ENCODE results near the gene ADCY2.

ADCY2 gene

DNA sequence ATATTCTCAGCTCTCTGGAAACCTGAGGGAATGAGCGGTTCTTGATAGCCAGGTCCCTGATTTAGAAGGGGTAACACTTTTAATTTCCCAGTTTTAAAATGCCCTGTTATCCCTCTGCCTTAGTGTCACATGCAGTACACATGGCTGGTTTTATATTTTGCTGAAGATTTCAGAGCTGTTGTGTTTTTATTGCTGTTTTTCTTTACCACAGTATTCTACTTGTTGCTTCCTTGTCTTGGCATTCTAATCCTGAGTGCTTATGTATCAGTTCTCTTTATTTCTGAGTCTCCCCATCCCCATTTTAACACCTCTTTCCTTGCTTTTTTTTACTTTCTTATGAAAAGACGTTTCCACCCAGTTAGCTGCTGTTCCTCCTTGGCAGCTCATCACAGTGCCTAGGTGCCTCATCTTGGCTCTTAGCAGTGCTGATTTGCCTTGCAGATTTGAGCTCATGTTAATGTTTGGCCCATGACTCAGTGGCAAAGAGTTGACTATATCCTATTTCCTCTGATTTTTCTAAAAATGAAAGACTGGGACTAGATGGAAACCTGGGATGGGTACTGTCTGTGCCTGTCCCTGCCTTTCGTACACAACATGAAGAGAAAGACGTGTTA lies 476.7 kb downstream of the ADCY2 start:
- Histone ChIP-seq H4K20me1 (ENCODE audit: insufficient read depth, low read length) (peaks cover 58% of the 10 kb centered on the region), H3K4me2 (ENCODE audit: low read length) (peak overlapping the region; percentile 88), H3K4me1 (ENCODE audit: low read length) (peaks cover 61% of the 10 kb centered on the region), H3K9me3 (ENCODE audit: insufficient read depth, low read length) (no peaks in the 10 kb centered on the region), H3K36me3 (replicated peaks; ENCODE audit: low read depth, low read length) (peaks cover 42% of the 10 kb centered on the region), H3K27ac (ENCODE audit: low read length) (peak overlapping the region; percentile 35), H3K27me3 (ENCODE audit: low read depth, low read length) (no peaks in the 10 kb centered on the region), H3K79me2 (ENCODE audit: low read length) (peaks cover 85% of the 10 kb centered on the region), H2AFZ (ENCODE audit: low read depth, low read length) (no peak overlapping the region), H3K4me3 (ENCODE audit: low read length) (peak overlapping the region; percentile 34), H3K9ac (ENCODE audit: low read length) (no peak overlapping the region; the same call in 1 of the 2 replicates)
- TF ChIP-seq, protein P1, sequence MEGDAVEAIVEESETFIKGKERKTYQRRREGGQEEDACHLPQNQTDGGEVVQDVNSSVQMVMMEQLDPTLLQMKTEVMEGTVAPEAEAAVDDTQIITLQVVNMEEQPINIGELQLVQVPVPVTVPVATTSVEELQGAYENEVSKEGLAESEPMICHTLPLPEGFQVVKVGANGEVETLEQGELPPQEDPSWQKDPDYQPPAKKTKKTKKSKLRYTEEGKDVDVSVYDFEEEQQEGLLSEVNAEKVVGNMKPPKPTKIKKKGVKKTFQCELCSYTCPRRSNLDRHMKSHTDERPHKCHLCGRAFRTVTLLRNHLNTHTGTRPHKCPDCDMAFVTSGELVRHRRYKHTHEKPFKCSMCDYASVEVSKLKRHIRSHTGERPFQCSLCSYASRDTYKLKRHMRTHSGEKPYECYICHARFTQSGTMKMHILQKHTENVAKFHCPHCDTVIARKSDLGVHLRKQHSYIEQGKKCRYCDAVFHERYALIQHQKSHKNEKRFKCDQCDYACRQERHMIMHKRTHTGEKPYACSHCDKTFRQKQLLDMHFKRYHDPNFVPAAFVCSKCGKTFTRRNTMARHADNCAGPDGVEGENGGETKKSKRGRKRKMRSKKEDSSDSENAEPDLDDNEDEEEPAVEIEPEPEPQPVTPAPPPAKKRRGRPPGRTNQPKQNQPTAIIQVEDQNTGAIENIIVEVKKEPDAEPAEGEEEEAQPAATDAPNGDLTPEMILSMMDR (IDR thresholded peaks at IDR 0.05; ENCODE audit: low read depth, low read length): no peak
- TF ChIP-seq EZH2phosphoT487 (IDR thresholded peaks at IDR 0.05; ENCODE audit: low read depth): no peak

DNA sequence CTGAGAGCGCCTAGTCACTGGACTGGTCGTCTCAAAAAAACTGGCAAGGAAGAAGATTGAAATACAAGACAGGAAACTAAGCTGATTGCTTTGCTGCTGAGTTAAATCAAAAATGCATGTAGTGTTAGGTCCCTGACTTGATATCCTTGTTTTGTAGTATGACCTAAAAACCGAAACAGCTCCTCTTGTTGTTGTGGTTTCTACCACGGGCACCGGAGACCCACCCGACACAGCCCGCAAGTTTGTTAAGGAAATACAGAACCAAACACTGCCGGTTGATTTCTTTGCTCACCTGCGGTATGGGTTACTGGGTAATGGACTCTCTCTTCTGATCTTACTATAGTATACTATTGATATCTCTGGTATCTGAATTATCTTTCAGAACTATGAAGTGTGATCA lies 477.3 kb downstream of the ADCY2 start:
- H3K27me3 ChIP-seq (ENCODE audit: low read depth, low read length): no peaks in the 10 kb centered on the region
- peaks cover 64% of the 10 kb centered on the region for H4K20me1 ChIP-seq (ENCODE audit: insufficient read depth, low read length)
- no peaks in the 10 kb centered on the region for H3K9me3 ChIP-seq (ENCODE audit: insufficient read depth, low read length)
- H2AFZ ChIP-seq (ENCODE audit: low read depth, low read length): no peak overlapping the region
- peaks cover 64% of the 10 kb centered on the region for H3K4me1 ChIP-seq (ENCODE audit: low read length)
- TF ChIP-seq EZH2phosphoT487 (IDR thresholded peaks at IDR 0.05; ENCODE audit: low read depth): no peak
- TF ChIP-seq, protein P1 (IDR thresholded peaks at IDR 0.05; ENCODE audit: low read depth, low read length): no peak
- peak overlapping the region; percentile 34 for H3K4me3 ChIP-seq (ENCODE audit: low read length)
- H3K27ac ChIP-seq (ENCODE audit: low read length): peak overlapping the region; percentile 35
- peak overlapping the region; percentile 88 for H3K4me2 ChIP-seq (ENCODE audit: low read length)
- H3K79me2 ChIP-seq (ENCODE audit: low read length): peaks cover 82% of the 10 kb centered on the region
- H3K9ac ChIP-seq (ENCODE audit: low read length): no peak overlapping the region
- H3K36me3 ChIP-seq (replicated peaks; ENCODE audit: low read depth, low read length): peaks cover 48% of the 10 kb centered on the region

DNA sequence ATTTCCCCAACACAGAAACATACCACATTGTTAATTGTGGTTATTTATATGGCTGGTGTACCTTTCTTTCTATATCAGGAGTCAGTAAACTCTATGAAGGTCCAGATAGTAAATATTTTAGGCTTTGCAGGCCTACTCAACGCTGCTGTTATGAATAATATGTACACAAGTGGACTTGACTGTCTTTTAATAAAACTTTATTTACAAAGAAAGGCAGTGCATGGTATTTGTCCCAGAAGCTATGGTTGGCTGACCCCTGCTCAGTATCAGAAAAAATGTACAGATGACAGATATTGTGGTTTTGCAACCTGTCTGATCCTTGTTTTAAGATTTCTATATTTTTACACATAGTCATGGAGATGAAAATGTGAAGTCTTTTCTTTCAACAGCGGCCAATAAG lies 478.7 kb downstream of the ADCY2 start:
- Histone ChIP-seq H2AFZ (ENCODE audit: low read depth, low read length) (no peak overlapping the region), H3K9ac (ENCODE audit: low read length) (no peak overlapping the region), H4K20me1 (ENCODE audit: insufficient read depth, low read length) (peaks cover 74% of the 10 kb centered on the region), H3K27me3 (ENCODE audit: low read depth, low read length) (no peaks in the 10 kb centered on the region), H3K4me1 (ENCODE audit: low read length) (peaks cover 77% of the 10 kb centered on the region), H3K27ac (ENCODE audit: low read length) (no peak overlapping the region), H3K9me3 (ENCODE audit: insufficient read depth, low read length) (no peaks in the 10 kb centered on the region), H3K36me3 (replicated peaks; ENCODE audit: low read depth, low read length) (peaks cover 55% of the 10 kb centered on the region), H3K4me3 (ENCODE audit: low read length) (no peak overlapping the region), H3K4me2 (ENCODE audit: low read length) (no peak overlapping the region), H3K79me2 (ENCODE audit: low read length) (peaks cover 74% of the 10 kb centered on the region)
- TF ChIP-seq EZH2phosphoT487 (IDR thresholded peaks at IDR 0.05; ENCODE audit: low read depth): no peak
- TF ChIP-seq, protein P1 (IDR thresholded peaks at IDR 0.05; ENCODE audit: low read depth, low read length): no peak

DNA sequence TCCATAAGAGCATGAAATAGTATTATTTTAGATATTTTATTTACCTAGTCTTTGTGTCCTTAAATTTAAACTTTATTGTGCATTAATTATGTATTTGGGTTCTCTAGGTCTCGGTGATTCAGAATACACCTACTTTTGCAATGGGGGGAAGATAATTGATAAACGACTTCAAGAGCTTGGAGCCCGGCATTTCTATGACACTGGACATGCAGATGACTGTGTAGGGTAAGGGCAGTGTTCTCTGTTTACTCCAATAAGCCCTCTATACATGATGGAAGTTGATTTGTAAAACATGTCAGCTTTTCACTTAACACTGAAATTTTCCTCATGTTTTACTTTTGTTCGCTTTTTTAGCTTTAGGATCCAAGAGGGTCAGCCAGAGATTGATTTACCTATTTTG lies 479.2 kb downstream of the ADCY2 start:
- Histone ChIP-seq H3K9me3 (ENCODE audit: insufficient read depth, low read length) (no peaks in the 10 kb centered on the region), H3K27me3 (ENCODE audit: low read depth, low read length) (no peaks in the 10 kb centered on the region), H4K20me1 (ENCODE audit: insufficient read depth, low read length) (peaks cover 75% of the 10 kb centered on the region), H2AFZ (ENCODE audit: low read depth, low read length) (no peak overlapping the region), H3K36me3 (replicated peaks; ENCODE audit: low read depth, low read length) (peaks cover 61% of the 10 kb centered on the region), H3K4me3 (ENCODE audit: low read length) (no peak overlapping the region), H3K9ac (ENCODE audit: low read length) (no peak overlapping the region), H3K27ac (ENCODE audit: low read length) (no peak overlapping the region), H3K79me2 (ENCODE audit: low read length) (peaks cover 74% of the 10 kb centered on the region), H3K4me2 (ENCODE audit: low read length) (no peak overlapping the region), H3K4me1 (ENCODE audit: low read length) (peaks cover 78% of the 10 kb centered on the region)
- TF ChIP-seq, protein P1 (IDR thresholded peaks at IDR 0.05; ENCODE audit: low read depth, low read length): no peak
- no peak for TF ChIP-seq EZH2phosphoT487 (IDR thresholded peaks at IDR 0.05; ENCODE audit: low read depth)

Measured in OCI-LY3 (cell line).